Mononuclear cell (primary cell): ENCODE results near the gene ASS1. TPM values are rescaled to one million over a fixed set of nuclear protein-coding genes. Genes with fewer than 3 reads are reported as not detected.

Experiments used
- H3K27me3 ChIP-seq: 2 replicates; pipeline ENCODE4 v1.6.0; 2011; ENCODE audit warnings: low read length, control low read depth; ENCODE audit not compliant: insufficient read depth
- H3K4me1 ChIP-seq: 2 replicates; pipeline ENCODE4 v1.5.1; 2011; ENCODE audit warnings: mild to moderate bottlenecking, low read length, control low read depth; ENCODE audit not compliant: insufficient read depth
- H3K4me3 ChIP-seq: 2 replicates; pipeline ENCODE4 v1.5.1; 2011; ENCODE audit warnings: mild to moderate bottlenecking, low read length, moderate library complexity
- H3K9me3 ChIP-seq: 2 replicates; pipeline ENCODE4 v1.5.1; 2011; ENCODE audit warnings: low read depth, mild to moderate bottlenecking, control low read depth, low read length
- total RNA-seq: library from RNA; depleted of rRNA; stranded (reverse); fragments of >200 nt; gene quantifications from one replicate; pipeline ENCODE4 v1.2.3, GENCODE V29; 2012

The ASS1 gene
- total RNA-seq, 1 donor: 0.10 TPM

DNA sequence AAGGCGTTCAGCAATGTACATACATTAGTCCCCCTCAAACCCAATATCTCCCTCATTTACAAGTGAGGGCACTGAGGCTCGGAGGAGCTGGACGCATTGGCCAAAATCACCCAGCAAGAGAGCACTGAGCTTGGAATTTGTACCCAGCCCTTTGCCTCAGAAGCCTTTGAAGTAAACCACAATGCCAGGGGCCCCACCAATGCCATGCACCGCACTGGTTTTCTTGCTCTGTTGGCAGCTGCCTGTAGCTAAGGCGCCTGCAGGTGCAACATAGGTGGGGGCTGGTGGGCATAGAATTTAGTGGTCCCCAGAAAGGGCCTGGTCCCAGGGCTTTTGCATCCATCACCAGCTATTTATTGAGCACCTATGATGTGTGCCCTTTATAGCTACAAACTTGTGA, 97.3 kb downstream of the ASS1 start:
- Histone ChIP-seq H3K9me3 (no peaks in the 10 kb centered on the region), H3K27me3 (peaks cover 16% of the 10 kb centered on the region), H3K4me3 (no peak overlapping the region), H3K4me1 (no peaks in the 10 kb centered on the region)

GRCh38 chr9:130542457-130543228, 97.9 kb downstream of the ASS1 start:
- Histone ChIP-seq H3K27me3 (peaks cover 11% of the 10 kb centered on the region), H3K4me1 (no peaks in the 10 kb centered on the region), H3K9me3 (no peaks in the 10 kb centered on the region), H3K4me3 (no peak overlapping the region)

DNA sequence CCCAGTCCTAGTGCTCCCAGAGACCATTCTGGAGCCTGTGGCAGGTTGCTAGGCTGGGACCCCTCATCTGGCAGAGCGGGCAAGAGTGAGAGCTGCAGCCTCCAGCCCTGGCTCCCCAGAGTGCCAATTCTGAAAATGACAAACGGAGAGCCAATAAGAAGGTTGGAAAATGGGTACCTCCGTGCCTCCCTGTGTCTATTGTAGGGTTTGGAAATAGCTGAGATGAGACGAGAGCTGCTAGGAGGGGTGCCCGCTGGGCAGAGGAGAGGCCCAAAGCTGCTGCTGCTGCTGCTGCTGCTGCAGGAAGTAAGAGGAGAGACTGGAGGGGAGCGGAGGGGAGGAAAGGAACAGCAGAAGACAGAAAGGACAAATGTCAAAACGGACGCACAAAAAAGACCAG, 98.6 kb downstream of the ASS1 start:
- Histone ChIP-seq H3K4me1 (no peaks in the 10 kb centered on the region), H3K4me3 (no peak overlapping the region), H3K27me3 (peaks cover 8% of the 10 kb centered on the region), H3K9me3 (no peaks in the 10 kb centered on the region)

DNA sequence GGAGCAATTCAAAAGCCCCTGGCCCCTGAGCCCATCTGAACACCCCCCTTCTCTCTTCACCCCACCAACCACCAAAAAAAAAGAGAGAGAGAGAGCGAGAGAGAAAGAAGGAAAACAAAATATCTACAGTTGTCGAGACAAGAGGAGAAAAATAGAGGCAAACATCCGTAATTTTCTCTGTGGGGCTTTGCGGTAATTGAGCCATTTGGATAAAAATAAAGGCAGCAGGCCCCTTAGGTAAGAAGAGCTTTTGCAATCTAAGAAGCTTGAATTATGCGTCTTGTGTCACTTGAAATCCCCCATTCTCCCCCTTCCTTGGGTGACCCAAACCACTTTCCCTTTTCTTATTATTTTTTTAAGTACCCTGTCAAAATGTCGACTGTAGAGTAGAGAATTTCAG, 99.1 kb downstream of the ASS1 start:
- Histone ChIP-seq H3K4me1 (no peaks in the 10 kb centered on the region), H3K27me3 (peaks cover 4% of the 10 kb centered on the region), H3K4me3 (no peak overlapping the region)

DNA sequence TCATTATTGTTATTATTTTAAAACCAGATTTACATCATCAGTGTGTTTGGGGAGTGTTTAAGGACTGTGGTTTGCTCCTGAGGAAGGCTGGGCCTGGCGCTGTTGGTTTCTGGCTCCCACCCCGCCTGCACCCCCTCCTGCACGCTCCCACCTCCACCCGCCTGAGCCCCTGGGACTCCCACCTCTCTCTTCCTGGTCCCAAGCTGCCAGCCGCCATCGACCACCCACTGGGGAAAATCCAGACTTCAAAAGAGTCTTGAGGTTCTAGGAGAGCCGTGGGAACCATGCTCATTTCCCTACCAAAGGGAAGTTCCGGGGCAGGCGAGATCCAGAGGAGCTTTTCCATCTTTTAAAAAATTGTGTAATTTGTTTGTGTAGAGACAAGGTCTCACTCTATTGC, 99.6 kb downstream of the ASS1 start:
- H3K27me3 ChIP-seq: peaks cover 2% of the 10 kb centered on the region
- H3K9me3 ChIP-seq: no peaks in the 10 kb centered on the region
- no peaks in the 10 kb centered on the region for H3K4me1 ChIP-seq
- H3K4me3 ChIP-seq: no peak overlapping the region

More for the DNA sequence above, 99.1 kb downstream of the ASS1 start:
- no peaks in the 10 kb centered on the region for H3K9me3 ChIP-seq

- no peaks in the 10 kb centered on the region for H3K4me1 ChIP-seq
- no peak overlapping the region for H3K4me3 ChIP-seq
- H3K9me3 ChIP-seq: no peaks in the 10 kb centered on the region
- H3K27me3 ChIP-seq: no peaks in the 10 kb centered on the region
These were observed 103.3 kb downstream of the ASS1 start for GRCh38 chr9:130548103-130548502.

DNA sequence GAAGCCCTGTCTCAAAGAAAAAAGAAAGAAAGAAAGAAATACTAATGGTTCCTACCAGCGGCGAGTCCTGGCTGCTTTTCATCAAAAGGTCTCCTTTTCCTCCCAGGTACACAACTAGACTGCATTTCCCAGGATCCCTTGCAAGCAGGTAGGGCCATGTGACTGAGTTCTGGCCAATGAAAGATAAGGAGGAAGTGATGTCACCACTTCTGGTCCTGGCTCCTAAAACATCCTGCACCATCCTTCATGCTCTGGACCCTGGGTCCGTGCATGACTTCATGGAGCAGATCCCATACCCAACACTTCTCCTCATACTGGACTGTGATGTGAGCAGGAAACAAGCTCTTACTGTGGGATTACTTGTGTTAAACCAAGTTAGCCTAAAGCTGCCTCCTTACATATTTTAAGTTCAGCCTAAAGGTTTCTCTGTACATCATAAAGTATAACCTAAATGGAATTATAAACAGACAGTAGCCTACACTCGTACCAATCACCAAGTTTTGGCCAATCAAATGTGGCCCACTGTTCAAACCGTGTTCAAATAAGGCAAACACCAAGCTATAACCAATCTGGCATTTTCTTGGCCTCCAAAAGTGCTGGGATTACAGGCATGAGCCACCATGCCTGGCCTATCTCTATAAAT, 104.5 kb downstream of the ASS1 start:
- Histone ChIP-seq H3K9me3 (no peaks in the 10 kb centered on the region), H3K4me3 (no peak overlapping the region), H3K27me3 (no peaks in the 10 kb centered on the region), H3K4me1 (no peaks in the 10 kb centered on the region)

Other genes starting within 250 kb of the ASS1 start
- not detected for gene HMCN2, start 179.2 kb upstream of the ASS1 start, total RNA-seq
- gene FUBP3, start 134.6 kb downstream of the ASS1 start, total RNA-seq: 20.9 TPM
- not detected for gene PRDM12, start 219.6 kb downstream of the ASS1 start, total RNA-seq
- gene EXOSC2, start 248.8 kb downstream of the ASS1 start, total RNA-seq: 34.2 TPM